KOPT-K1 (cell line): ENCODE data around the gene WNK1.
"Not testable (repeated sequence)": the region's sequence is repeated elsewhere in the genome, so short reads cannot be mapped to it uniquely, and the experiment has no call there.

Experiments used
- H3K27ac ChIP-seq: fragments of 200-600 bp; sonication (generic); 2 replicates; pipeline ENCODE4 v1.5.1; 2016; ENCODE audit warnings: antibody characterized with exemption, mild to moderate bottlenecking, low read depth, low read length; ENCODE audit not compliant: poor library complexity, severe bottlenecking
- H3K36me3 ChIP-seq: fragments of 200-600 bp; sonication (generic); 2 replicates; pipeline ENCODE4 v1.5.1; 2017; ENCODE audit warnings: antibody characterized with exemption, mild to moderate bottlenecking, low read length, moderate library complexity; ENCODE audit not compliant: insufficient read depth
- H3K9me3 ChIP-seq: fragments of 200-600 bp; sonication (generic); 2 replicates; pipeline ENCODE4 v1.5.1; 2017; ENCODE audit warnings: antibody characterized with exemption, low read length, mild to moderate bottlenecking; ENCODE audit not compliant: insufficient read depth, poor library complexity, severe bottlenecking

WNK1 gene

DNA sequence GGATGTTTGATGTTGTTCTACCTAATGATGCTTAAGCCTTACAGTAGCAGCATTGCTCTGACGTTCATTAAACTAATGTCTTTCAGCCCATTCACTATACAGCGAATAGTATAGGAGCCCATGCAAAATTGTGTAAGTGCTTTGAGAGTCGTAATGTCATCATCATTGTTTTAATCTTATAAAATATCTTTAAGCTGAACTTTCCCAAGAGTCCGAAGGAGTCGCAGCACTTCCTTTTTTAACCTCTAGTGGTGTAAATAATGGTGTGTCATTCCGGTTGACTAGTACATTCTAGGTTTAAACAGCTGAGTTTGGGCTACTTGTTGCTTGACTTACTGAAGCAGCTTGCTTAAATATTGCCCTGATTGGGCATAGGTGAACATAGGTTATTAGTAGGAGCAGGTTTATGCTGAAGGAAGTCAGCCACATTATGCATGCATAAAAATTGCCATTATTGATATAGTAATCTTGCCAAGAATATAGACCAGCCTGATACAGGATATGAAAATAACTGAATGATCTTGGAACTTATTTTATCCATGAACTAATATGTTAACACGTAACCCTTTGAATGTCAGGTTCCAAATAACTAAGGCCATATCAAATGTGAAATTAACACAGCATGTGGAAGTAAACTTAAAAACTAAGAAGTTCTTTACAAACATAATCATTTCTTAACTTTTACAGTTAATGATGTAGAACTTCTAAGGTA, 2.6 kb downstream of the WNK1 start:
- Histone ChIP-seq H3K9me3 (no peaks in the 10 kb centered on the region), H3K27ac (peak overlapping the region; percentile 84), H3K36me3 (peaks cover 39% of the 10 kb centered on the region)

DNA sequence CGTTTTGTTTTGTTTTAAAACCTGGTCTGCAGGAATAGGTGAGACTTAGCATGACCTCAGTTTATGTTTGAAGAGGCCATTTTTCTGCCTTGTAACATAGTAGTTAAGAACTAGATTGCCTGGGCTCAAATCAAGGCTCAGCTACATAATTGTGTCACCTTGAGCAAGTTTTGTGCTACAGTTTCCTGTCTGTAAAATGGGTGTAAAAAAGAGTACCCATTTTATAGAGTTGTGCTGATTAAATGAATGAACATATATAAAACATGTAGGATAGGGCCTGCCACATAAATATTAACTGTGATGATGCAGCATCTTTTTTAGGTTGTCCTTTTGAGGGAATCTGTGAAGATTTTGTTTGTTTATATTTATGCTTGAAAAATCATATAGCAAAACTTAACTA, 7.2 kb downstream of the WNK1 start:
- Histone ChIP-seq H3K9me3 (no peaks in the 10 kb centered on the region), H3K27ac (peak overlapping the region; percentile 16), H3K36me3 (peaks cover 71% of the 10 kb centered on the region)

DNA sequence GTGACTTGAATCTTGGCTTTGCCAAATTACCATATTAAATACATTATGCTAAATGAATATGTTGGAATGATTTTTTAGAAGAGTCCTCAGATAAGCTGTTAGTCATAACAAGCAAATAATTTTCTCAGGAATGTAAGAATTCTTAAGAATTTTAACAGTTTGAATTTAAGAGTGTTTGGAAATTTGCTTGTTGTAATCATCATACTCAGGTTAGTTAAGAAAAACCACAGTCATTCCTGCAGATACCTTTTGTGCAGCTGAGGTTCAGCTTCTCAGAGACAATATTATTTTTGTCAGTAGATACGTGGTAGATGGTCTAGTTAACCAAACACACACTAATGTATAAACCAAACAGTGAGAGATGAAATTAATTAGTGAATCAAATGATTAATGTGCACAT, 8.9 kb downstream of the WNK1 start:
- H3K9me3 ChIP-seq = no peaks in the 10 kb centered on the region
- H3K36me3 ChIP-seq = peaks cover 72% of the 10 kb centered on the region
- no peak overlapping the region for H3K27ac ChIP-seq

DNA sequence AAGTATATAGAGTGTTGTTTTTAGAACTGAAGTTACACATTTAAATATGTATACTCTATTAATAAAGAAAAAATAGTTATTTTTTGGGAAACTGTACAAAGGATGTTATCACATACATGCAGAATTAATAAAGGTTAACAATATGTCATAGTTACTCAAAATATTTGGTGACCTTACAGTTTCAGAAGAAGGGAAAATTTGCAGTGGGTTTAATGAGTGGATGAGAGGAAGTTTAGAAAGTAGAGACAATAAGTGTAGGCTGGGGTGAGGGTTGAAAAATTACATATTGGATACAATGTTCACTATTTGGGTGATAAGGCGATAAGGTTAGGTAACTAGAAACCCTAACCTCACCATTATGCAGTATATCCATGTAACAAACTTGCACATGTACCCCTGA, 13.5 kb downstream of the WNK1 start:
- Histone ChIP-seq H3K36me3 (peaks cover 56% of the 10 kb centered on the region), H3K9me3 (no peaks in the 10 kb centered on the region), H3K27ac (no peak overlapping the region)

DNA sequence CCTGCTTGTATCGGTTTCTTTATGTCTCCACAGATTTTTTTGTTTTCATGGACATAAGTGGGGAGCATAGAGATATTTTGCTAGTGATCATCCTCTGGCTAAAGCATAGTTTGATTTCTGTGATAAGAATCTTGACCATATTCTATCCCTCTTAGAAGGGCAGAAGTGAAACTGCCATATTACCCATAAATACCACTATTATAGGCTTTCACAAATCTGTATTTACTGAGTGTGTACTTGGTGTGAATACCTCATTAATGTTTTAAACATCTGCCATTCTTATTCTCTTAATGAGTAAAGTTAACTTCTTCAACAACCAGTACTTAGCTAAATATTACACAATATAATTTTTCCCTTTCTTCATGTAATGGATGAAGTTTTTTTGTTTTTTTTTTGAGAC, 16.1 kb downstream of the WNK1 start:
- H3K9me3 ChIP-seq = no peaks in the 10 kb centered on the region
- no peak overlapping the region for H3K27ac ChIP-seq
- peaks cover 33% of the 10 kb centered on the region for H3K36me3 ChIP-seq

DNA sequence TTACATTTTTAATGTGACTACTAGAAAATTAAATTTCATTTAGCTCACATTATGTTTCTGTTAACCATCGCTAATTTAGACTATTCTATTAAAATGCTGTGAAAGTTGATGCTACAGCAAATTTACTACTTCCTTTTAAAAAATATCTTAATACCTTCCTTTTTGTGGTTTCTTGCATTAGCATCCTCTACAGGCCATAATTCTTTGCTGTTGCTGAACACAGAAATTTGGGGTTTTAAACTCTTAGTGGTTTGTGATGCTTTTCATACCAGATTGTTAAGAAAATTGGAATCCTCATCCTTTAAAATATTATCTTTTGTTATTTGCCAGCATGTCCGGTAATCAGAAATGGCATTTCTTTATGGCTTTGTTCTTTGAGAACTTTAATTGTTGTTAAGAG, 18.1 kb downstream of the WNK1 start:
- Histone ChIP-seq H3K27ac (no peak overlapping the region), H3K36me3 (peaks cover 31% of the 10 kb centered on the region), H3K9me3 (no peaks in the 10 kb centered on the region)

DNA sequence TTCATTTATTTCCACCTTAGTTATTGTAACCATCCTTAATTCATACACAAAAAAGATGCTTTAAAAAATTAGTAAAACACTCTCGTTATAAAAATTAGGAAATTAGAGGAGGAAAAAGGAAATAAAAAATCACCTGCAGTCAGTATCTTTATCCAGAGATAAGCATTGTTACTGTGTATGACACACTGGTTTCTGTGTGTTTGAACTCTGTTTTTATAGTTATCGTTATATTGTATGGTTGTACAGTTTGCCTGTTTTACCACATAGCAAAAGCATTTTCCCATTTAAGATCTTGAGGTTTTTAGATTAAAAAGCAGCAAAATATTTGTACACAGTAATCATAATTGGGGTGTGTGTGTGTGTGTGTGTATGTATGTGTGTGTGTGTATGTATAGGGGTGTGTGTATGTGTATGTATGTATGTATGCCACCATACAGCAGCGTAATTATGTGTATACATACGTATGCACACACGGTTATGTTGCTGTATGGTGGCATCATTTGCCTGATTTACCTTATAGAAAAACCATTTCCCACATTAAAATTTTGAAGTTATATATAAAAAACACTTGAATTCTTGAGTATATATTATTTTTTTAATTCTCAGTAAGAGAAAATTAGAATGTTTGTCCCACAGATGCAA, 19.8 kb downstream of the WNK1 start:
- no peaks in the 10 kb centered on the region for H3K9me3 ChIP-seq
- no peak overlapping the region for H3K27ac ChIP-seq
- peaks cover 27% of the 10 kb centered on the region for H3K36me3 ChIP-seq

DNA sequence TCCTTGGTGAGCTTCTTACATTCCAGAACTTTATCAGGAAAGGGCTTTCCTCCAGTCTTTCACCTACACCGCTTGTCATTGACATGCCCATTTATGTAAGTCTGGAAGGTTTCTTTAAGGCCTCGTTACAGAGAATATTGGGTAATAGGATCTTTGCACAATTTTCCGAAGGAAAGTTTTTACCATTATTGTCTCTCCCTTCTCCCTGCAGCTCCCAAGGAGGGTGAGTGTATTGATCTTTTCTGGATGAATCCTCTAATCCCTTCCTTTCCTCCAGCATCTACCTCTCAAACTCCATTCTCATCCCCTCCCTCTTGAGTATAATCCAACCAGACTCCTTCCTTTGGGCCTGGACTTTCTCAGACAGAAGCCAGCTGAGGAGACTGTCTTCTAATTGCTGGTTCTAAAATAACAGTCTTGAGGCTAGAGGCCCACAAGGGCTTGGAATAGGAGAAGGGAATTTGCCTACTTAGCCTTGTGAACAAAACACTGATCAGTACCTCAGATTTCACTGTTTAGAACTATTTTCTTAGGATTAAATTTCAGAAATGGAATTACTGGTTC, 21.8 kb downstream of the WNK1 start:
- Histone ChIP-seq H3K9me3 (no peaks in the 10 kb centered on the region), H3K27ac (no peak overlapping the region), H3K36me3 (peaks cover 14% of the 10 kb centered on the region)

DNA sequence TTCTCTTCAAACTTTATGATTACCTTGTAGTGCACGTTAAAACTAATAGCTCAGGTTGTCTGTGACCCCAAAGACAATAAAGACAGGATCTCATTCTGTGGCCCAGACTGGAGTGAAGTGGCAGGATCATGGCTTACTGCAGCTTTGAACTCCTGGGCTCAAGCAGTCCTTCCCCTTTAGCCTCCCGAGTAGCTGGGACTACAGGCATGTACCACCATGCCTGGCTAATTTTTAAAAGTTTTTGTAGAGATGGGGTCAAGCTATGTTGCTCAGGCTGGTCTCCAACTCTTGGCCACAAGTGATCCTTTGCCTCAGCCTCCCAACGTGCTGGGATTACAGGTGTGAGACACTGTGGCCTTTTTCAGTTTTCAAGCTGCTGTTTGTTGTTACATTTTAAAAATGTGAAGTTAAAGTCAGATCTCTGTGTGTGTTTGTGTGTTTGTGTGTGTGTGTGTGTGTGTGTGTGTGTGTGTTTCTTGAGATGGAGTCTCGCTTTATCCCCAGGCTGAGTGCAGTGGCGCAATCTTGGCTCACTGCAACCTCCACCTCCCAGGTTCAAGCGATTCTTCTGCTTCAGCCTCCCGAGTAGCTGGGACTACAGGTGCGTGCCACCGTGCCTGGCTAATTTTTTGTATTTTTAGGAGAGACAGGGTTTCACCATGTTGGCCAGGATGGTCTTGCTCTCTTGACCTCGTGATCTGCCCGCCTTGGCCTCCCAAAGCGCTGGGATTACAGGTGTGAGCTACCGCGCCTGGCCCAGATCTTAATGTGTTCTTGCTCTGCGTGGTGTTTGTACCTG, 23.8 kb downstream of the WNK1 start:
- H3K36me3 ChIP-seq = peaks cover 14% of the 10 kb centered on the region
- H3K9me3 ChIP-seq, H3K27ac ChIP-seq: not testable (repeated sequence)

DNA sequence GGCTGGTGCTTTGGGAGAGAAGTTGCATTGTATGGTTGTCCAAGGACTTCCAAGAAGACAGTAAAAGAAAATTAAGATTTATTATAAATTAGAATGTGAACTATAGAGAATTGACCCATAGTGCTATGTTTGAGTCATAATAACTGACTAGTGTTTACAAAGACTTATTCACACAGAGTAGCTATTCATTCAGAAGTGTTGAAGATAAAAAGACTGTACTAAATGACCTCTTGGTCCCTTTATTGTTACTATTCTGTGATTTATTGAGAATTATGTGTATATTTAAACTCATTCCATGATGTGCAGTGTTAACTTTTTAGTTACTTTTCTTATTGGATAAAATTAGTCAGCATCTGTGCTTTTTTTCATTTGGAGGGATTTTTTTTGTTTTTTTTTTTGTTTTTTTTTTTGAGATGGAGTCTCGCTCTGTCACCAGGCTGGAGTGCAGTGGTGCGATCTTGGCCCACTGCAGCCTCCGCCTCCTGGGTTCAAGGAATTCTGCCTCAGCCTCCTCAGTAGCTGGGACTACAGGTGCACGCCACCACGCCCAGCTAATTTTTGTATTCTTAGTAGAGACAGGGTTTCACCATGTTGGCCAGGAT, 24.5 kb downstream of the WNK1 start:
- H3K27ac ChIP-seq, H3K9me3 ChIP-seq: not testable (repeated sequence)
- peaks cover 14% of the 10 kb centered on the region for H3K36me3 ChIP-seq

DNA sequence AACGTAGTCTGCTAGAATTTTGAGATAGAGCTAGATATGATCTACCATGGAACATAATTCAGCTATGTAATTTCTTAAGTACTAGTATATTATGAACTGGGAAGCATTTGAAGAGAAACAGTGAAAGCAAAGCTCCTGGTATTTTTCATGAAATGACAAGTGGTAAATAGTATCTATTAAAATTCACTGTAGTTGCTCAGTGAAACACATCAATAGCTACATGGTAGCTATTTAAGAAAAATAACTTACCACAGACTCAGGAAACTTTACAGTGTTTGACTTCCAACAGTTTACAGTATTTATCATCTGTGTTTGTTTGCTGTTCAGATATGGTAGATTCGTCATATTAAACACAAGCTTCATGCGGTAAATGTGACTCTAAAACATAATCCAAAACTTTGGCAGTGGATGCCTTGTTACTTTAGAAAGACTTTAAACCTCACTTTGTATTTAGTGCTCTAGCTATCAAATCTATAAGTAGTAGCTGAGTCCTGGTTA, 25.2 kb downstream of the WNK1 start:
- H3K9me3 ChIP-seq = no peaks in the 10 kb centered on the region
- no peak overlapping the region for H3K27ac ChIP-seq
- peaks cover 14% of the 10 kb centered on the region for H3K36me3 ChIP-seq

DNA sequence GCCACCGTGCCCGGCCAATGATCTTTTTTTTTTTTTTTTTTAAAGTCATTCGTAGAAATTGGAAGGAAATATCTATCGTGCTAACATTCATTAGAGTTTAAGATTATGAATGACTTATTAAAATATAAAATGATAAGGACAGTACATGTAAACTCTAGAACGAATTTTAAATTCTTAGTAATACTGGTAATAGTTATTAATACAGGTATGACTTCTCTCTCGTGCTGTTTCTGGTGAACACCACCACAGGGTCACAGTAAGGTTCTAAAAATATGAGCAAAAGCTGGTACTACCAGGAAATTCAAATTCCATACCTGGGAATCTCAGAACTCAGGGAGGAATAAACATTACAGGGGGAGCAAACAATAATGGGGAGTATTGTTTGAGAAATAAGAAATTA, 26.2 kb downstream of the WNK1 start:
- no peak overlapping the region for H3K27ac ChIP-seq

DNA sequence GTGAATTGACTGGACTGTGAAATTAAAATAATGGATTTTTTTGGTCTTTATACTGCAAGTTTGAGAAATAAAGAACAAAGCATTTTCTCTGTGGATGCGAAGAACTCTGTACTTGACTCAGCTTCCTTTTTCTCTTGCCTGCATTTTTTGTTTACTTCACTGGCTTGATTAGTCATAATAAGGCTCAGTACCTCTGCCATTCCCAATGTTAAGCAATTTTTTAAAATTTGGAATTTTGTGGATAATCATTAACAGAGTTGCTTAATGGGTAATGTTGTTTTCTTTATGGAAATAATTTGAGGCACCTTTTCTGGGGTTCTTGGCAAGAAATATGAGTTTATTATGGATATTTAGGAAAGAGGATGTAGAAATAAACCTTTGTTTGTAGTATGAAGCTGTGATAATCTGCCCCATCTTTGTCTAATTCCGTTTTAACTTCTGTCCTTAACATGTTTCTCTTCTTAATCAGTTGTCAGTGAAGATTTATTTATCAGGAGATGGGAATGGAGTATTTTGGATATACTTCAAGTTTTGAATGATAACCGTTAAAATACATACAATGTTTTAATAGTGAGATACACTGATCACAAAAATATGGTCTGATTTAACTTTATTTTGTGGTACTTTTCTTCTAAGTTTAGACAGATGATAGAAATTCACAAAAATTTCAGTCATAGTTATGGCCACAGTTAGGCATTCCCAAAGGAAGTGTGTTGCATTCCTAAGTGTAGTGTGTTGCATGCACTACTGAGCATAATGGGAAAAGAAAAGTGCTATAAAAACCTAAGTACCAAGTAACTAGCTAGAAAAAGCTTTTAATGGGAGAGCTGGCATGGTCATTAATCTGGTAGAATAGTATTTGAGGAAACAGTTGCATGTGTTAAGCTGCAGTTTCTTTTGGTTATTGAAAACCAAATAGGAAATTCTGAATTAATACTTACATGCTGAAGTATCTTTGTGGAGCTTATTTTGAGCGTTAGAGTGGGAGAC, 27.7 kb downstream of the WNK1 start:
- Histone ChIP-seq H3K27ac (no peak overlapping the region), H3K9me3 (no peaks in the 10 kb centered on the region), H3K36me3 (peaks cover 6% of the 10 kb centered on the region)

More for the DNA sequence above, 26.2 kb downstream of the WNK1 start:
- peaks cover 14% of the 10 kb centered on the region for H3K36me3 ChIP-seq
- H3K9me3 ChIP-seq = no peaks in the 10 kb centered on the region
